HUDEP-2 (cell line): ENCODE data around the gene TYMP.

Experiments used
- DNase-seq, 76 experiments: peaks; one replicate each; lab custom pipeline; 2025; ENCODE audit not compliant: unreplicated experiment in 76 of 76; lab: John Stamatoyannopoulos, UW

The TYMP gene

GRCh38 chr22:50563413-50564160 is 33.8 kb upstream of the TYMP start:
- no peak for DNase-seq

GRCh38 chr22:50562523-50563412 is 33.0 kb upstream of the TYMP start, which contains the start of gene SYCE3:
Gene SYCE3 (minus strand): TSS chr22:50562919. CDS start chr22:50556405, 6,514 bp downstream.
- peak in 75 of 76 experiments; percentile 13 to 97 (median 92) for DNase-seq

DNA sequence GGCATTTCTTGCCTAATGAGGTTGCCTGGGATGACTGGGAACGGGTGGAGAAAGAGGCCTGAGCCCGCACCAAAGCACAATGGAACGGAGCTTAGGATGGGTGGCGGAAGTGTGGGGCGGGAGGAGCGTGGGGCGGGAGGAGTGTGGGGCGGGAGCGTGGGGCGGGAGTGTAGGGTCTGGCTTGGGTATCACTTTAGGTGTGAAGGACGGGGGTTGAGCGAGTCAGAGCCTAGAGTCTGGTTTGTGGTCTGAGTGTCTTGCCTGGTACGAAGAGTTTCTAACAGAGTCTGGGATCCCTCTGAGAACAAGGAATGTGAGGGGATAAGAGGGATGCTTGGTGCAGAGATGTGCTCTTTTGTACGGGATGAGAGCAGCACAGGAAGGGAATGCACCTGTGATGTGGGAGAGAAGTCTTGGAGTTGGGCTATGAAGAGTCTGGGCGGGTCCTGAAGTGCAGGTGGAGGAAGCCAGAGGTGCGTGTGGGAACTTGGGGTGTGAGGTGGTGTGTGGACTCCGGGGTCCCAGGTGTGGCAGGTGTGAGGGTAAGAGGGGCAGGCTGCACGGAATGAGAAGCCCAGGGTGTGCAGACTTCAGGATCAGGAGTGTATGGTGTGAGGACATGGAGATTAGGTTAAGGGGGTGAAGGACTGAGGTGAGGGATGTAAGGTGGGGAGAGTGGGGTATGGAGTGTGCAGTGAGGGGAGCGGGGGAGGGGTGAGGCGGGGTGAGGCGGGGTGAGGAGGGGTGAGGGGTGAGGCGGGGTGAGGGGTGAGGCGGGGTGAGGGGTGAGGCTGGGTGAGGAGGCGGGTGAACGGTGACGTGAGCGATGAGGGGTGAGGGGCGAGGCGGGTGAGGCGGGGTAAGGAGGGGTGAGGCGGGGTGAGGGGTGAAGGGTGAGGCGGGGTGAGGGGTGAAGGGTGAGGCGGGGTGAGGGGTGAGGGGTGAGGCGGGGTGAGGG is 31.9 kb upstream of the TYMP start:
- no peak for DNase-seq

GRCh38 chr22:50560034-50560433 is 30.2 kb upstream of the TYMP start:
- no peak for DNase-seq

DNA sequence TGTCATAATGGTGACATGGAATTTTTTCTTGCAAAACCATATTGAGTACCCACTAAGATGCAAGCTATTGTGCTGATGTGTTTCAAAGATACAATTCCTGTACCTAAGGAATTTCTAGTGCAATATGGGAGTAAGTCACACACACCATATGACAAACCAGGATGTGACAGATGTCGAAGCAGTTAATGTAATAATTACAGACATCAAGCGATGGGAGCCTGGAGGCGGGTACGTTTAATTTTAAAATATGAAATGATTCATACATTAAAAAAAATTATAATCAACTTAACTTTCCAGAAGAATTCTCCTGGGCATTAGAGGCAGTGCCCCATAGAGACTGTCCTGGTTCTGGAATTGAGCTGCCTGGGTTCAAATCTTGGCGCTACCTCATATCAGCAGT is 26.9 kb upstream of the TYMP start:
- no peak for DNase-seq

- DNase-seq: no peak
These were observed 23.5 kb upstream of the TYMP start for GRCh38 chr22:50553310-50553709.

DNA sequence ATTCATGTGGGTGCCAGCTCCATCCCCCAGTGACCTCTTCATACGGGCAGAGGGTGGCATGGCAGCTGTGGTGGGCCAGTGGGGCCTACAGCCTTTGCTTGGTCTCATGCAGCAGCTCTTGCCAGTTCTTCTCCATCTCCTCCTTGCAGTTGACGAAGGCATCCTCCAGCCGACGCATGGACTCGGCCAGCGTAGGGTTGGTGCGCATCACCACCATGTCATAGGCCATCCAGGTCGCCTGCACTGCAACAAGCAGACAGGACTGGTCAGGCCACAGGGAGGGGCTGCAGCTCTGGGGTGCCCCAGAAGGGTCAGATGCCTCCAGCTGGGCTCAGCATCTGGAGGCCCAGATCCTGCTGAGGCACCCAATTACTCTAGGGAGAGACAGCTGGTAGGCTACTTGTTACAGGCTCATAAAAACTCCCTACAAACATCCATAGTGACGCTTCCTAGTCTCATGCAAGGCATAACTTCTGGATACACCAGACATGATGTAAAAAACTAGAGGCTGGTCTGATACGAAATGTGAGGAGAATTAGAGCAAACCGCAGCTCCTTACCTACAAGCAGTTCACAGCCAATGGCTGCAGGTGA is 21.4 kb upstream of the TYMP start:
- no peak for DNase-seq

GRCh38 chr22:50550395-50550794 is 20.6 kb upstream of the TYMP start:
- DNase-seq: no peak

DNA sequence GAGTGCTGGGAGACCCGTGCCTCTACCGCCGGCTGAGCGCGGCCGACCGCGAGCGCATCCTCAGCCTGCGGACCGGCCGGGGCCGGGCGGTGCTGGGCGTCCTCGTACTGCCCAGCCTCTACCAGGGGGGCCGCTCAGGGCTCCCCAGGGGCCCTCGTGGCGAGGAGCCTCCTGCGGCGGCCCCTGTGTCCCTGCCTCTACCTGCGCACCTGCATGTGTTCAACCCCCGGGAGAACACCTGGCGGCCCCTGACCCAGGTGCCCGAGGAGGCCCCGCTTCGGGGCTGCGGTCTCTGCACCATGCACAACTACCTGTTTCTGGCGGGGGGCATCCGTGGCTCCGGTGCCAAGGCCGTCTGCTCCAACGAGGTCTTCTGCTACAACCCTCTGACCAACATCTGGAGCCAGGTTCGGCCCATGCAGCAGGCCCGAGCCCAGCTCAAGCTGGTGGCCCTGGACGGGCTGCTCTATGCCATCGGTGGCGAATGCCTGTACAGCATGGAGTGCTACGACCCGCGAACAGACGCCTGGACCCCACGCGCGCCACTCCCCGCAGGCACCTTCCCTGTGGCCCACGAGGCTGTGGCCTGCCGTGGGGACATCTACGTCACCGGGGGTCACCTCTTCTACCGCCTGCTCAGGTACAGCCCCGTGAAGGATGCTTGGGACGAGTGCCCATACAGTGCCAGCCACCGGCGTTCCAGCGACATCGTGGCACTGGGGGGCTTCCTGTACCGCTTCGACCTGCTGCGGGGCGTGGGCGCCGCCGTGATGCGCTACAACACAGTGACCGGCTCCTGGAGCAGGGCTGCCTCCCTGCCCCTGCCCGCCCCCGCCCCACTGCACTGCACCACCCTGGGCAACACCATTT is 19.3 kb upstream of the TYMP start:
- no peak for DNase-seq

GRCh38 chr22:50548040-50548920 is 18.5 kb upstream of the TYMP start:
- DNase-seq: no peak

GRCh38 chr22:50547263-50547985 is 17.6 kb upstream of the TYMP start:
- DNase-seq: no peak

- DNase-seq: no peak
These were observed 16.8 kb upstream of the TYMP start for GRCh38 chr22:50546326-50547262.

DNA sequence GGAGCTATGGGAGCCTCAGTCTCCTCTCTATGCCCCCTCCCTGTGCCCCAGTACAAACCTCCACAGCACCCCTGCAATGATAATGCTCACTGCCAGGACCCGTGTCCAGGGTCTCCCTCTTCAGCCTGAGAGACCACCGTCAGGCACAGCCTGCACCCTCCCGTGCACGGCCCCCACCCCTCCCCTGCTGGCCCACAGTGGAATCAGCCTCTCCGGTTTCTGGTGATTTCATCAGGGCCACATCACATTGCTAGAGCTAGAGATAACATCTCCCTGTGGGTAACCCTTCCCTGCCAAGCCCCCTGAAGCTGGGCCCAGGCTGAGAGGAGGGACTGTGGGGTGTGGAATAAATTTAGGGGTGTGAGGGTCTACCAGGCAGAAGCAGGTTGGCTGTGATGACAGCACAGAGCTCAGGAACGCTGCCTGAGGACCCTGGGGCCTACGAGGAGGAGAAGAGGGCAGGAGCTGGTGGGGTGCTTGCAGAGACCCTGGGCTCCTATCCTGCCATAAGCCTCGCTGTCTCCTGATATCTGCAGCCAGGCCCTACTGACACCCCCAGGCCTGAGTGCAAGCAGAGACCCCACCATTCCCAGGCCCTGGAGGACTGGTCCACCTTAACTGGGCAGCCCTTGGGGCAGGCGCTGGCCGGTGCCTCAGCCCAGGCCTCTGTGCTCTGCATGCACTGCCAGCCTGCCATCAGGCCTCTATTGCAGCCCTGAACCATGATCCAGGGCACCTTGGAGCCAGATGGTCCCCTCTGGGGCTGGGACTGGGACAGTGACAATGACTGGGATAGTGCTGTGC is 15.9 kb upstream of the TYMP start, which contains the start of gene KLHDC7B:
Gene KLHDC7B, plus strand, starts transcription at position 378 of the 804 bp plus-strand sequence. Its CDS starts 345 bp downstream, at position 723.
- DNase-seq: no peak

- DNase-seq: no peak
These were observed 15.0 kb upstream of the TYMP start for GRCh38 chr22:50544746-50545253.

DNA sequence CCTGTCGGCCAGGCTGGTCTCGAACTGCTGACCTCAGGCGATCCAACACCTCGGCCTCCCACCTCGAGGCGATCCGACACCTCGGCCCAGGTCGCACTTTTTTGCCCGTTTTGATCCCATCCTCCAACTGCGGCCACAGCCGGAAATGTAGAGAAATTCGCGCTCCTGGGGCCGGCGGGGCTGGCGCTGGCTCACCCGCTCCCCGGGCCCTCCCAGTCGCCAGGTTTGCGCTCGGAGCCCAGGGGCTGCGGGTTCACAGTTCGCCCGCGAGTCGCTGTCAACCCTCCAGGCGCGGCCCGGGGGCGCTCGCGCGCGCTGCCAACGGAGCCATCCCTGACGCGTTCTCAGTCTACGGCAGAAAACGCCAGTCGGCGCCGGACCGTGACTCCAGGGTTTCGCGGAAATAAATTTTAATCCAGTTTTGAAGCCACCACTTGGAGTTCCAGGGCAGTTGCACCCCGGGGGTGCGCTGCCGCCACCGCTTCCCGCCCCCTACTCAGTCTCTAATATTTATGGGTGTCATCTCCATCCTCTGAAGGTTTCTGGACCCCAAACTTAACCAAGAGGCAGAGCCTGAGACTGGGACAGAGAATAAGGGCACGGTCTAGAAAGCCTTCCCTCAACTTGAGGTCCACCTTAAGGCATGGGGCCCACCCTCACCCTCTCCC is 14.4 kb upstream of the TYMP start:
- DNase-seq: peak in 56 of 76 experiments; percentile 10 to 74 (median 46)
